Activated CD4-positive, CD25-positive, alpha-beta regulatory T cell treated with anti-CD3 and anti-CD28 coated beads, Interleukin-2, amount 50 U/mL, for 72 hours (primary cell): ENCODE measurements around the gene VPS51.
"Not testable (repeated sequence)": the region's sequence is repeated elsewhere in the genome, so short reads cannot be mapped to it uniquely, and the experiment has no call there.

Experiments used
- DNase-seq: peaks from one replicate; pipeline ENCODE4 v3.0.0; 2021

The VPS51 gene

GRCh38 chr11:65136515-65137096 is 40.6 kb downstream of the VPS51 start:
- no peak for DNase-seq

GRCh38 chr11:65141896-65142494 is 46.0 kb downstream of the VPS51 start:
- no peak for DNase-seq

- no peak for DNase-seq
These were observed 51.5 kb downstream of the VPS51 start for GRCh38 chr11:65147352-65148075.

GRCh38 chr11:65148657-65149056 is 52.6 kb downstream of the VPS51 start:
- no peak for DNase-seq

- not testable (repeated sequence) for DNase-seq
These were observed 54.1 kb downstream of the VPS51 start for GRCh38 chr11:65150131-65150508.

GRCh38 chr11:65150509-65151299 is 54.7 kb downstream of the VPS51 start:
- DNase-seq, result no peak

GRCh38 chr11:65151331-65151899 is 55.4 kb downstream of the VPS51 start:
- DNase-seq, result no peak

GRCh38 chr11:65152122-65152521 is 56.1 kb downstream of the VPS51 start:
- DNase-seq, result no peak

GRCh38 chr11:65156256-65156655 is 60.2 kb downstream of the VPS51 start:
- DNase-seq, result no peak

- DNase-seq, result no peak
These were observed 60.9 kb downstream of the VPS51 start for GRCh38 chr11:65156926-65157325.

- no peak for DNase-seq
These were observed 61.3 kb downstream of the VPS51 start for GRCh38 chr11:65157336-65157735.

- DNase-seq, result no peak
These were observed 63.0 kb downstream of the VPS51 start for GRCh38 chr11:65159012-65159411.

- no peak for DNase-seq
These were observed 64.6 kb downstream of the VPS51 start for GRCh38 chr11:65160643-65161042.
